ENCODE measurements around the gene QPCT.

The QPCT gene

GRCh38 chr2:37324786-37325624 lies 19.4 kb upstream of the QPCT start, which contains the start of gene PRKD3:
TSS of gene PRKD3 (minus strand) at chr2:37324833. CDS start at chr2:37316524, 8,309 bp downstream.
- peak; percentile 34 to 70 (median 50) for DNase-seq

GRCh38 chr2:37325625-37326071 lies 18.8 kb upstream of the QPCT start:
- no peak for DNase-seq

- DNase-seq, result no peak
These were observed 18.1 kb upstream of the QPCT start for GRCh38 chr2:37326285-37326684.

GRCh38 chr2:37326866-37327634 lies 17.4 kb upstream of the QPCT start:
- no peak for DNase-seq

- no peak for DNase-seq
These were observed 13.7 kb upstream of the QPCT start for GRCh38 chr2:37330681-37331080.

- DNase-seq, result no peak
These were observed 11.9 kb upstream of the QPCT start for GRCh38 chr2:37332560-37332959.

GRCh38 chr2:37333256-37333655 lies 11.2 kb upstream of the QPCT start:
- no peak for DNase-seq

GRCh38 chr2:37335604-37336003 lies 8.8 kb upstream of the QPCT start:
- DNase-seq, result no peak

- DNase-seq, result no peak
These were observed 6.7 kb upstream of the QPCT start for GRCh38 chr2:37337620-37338280.

- DNase-seq, result no peak
These were observed 5.5 kb upstream of the QPCT start for GRCh38 chr2:37338933-37339332.

- no peak for DNase-seq
These were observed 3.8 kb upstream of the QPCT start for GRCh38 chr2:37340637-37341036.

GRCh38 chr2:37342591-37343220 lies 1.7 kb upstream of the QPCT start:
- no peak for DNase-seq

- DNase-seq, result no peak
These were observed 644 bp upstream of the QPCT start for GRCh38 chr2:37343537-37344434.

- no peak for DNase-seq
These were observed 3.7 kb downstream of the QPCT start for GRCh38 chr2:37348155-37348554.

- DNase-seq, result no peak
These were observed 4.9 kb downstream of the QPCT start for GRCh38 chr2:37349231-37349860.

- no peak for DNase-seq
These were observed 5.6 kb downstream of the QPCT start for GRCh38 chr2:37350034-37350433.

GRCh38 chr2:37354531-37354930 lies 10.1 kb downstream of the QPCT start:
- no peak for DNase-seq

GRCh38 chr2:37355735-37356134 lies 11.3 kb downstream of the QPCT start:
- DNase-seq, result no peak

GRCh38 chr2:37356299-37356698 lies 11.9 kb downstream of the QPCT start:
- DNase-seq, result no peak

GRCh38 chr2:37357069-37357468 lies 12.6 kb downstream of the QPCT start:
- DNase-seq, result no peak

- no peak for DNase-seq
These were observed 13.1 kb downstream of the QPCT start for GRCh38 chr2:37357530-37357929.

All from T-helper 1 cell (primary cell).